Inflammatory macrophage treated with lipopolysaccharide for 4 hours (primary cell): ENCODE measurements around the gene ELFN2.
"Not testable (repeated sequence)": the region's sequence is repeated elsewhere in the genome, so short reads cannot be mapped to it uniquely, and the experiment has no call there.

Source experiments
- DNase-seq: peaks from one replicate; pipeline ENCODE4 v3.0.0-alpha.2; 2020

The ELFN2 gene

DNA sequence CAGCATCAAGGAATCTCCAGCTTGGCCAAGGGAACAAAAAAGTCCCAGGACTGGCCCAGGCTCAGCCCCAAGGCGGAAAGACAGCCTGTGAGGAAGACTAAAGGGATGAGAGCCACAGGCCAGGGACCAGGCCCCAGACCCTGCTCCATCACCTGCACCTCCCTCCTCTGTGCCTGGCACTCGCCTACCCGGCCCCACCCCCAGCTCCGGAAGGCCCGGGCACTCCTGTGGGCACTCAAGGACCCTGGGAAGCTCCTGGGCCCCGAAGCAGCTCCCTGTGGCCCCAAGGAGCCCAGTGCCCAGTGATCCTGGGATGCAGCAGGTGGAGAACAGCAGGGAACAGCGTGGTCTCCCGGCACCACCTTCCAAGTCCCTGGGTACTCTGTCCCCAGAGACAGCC, 18.2 kb downstream of the ELFN2 start:
- no peak for DNase-seq

DNA sequence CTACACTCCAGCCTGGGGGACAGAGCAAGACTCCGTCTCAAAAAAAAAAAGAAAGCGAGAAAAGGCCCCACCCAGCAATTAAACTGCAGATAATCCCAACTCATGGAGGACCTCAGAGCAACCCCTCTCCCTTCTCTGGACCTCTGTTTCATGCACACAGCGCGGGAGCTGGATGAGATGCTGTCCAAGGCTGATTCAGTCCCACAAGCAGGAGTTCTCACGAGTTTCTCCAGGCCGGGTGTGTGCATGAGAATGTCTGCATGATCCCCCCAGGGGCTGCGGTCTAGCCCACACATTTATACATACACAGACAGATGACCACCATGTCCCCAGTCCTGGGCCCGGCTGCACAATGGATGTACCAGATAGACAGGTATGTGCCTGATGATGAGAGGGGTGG, 19.4 kb downstream of the ELFN2 start:
- DNase-seq, result no peak

DNA sequence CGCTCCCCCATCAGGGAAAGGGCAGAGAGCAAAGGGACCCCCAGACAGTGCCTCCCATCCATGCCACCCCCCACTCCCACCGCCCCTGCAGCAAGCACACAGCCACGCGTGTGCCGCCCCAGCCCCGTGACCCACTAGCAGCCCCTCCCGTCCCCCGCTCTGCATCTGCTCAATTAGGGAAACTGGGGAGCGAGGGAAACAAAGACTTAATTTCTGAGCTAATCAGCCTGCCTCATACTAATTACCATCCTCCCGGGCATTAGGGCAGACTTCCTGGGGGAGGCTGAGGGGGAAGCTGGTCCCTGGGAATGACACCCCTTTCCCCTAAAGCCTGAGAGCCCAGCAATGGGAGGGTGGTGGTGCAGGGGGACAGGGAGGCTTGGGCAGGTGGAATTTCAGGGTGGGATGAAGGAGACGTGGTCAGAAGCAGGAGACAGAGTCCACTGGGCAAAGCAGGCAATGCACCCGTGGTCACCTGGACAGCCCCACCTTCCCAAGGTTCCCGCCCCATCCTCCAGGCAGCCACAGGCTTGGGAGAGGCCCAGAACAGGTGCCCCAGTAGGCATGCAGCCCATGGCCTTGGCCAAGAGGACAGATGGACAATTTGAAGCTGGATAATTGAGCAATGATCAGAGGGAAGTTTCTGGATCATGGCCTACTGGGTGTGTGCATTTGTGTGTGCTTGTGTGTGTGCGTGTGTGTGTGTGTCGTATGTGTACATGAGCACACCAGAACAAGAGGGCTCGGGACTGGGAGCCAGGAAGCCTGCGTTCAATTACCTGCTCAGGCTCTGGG, 20.6 kb downstream of the ELFN2 start:
- no peak for DNase-seq

DNA sequence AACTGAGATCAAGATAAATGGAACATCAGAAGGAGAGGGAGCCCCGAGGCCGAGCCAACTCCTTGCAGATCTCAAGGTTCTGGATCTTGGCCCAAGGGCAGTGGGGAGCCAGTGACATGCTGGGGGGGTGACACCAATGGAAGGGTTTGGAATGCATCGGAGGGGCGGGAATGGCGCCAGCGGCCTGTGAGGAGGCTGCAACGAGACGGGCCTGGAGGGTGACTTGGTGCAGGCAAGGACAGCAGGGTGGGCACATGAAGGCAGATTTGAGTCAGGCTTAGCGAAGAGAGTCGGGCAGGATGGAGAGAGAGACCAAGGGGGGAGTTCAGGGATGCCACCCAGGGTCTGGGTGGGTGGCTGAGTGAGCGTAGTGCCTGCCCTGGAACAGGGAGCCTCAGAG, 23.2 kb downstream of the ELFN2 start:
- DNase-seq, result no peak

DNA sequence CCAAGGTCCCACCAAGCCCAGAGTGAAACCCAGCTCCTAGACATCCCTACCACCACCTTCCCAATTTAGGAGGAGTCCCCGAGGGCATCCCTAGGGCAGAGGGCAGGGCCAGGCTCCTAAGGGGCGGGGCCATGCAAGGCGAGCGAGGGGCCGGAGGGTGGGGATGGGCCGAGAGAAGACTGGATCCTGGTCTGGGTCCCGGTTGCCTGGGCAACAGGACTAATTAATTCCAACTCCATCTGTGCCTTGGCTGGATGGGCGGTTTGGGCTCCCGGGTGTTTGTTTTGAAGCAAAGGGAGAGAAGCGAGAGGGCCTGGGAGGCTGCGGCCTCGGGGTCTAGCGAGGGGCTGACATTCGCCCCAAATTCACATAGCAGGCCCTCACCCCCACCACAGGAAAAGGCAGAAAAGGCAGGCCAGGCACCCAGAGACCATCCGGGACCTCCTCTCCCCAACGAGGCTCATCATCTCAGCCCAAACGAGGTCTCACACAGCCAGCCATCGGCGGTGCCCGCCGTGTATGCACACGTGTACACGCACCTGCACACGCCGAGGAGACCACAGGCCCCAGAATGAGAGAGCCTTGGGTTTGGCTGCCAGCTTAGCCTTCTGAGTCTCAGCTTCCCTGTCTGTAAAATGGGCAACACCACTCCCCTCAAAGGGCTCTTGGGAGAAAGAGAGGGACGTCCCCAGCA, 23.9 kb downstream of the ELFN2 start:
- no peak for DNase-seq

DNA sequence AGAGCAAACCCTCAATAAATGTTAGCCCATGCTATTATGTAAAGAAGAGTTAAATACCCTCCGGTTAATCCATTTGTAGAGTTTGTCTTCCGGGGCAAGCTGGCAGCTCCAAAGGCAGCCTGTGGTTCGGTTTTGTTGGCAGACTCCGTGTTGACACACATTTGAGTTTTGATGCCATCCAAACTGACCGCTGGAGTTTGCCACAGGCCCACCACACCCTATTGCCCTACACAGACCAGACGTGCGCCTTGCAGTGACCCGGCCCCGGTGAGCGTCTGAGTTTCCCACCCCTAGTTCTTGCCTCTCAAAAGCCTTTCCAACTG, 25.1 kb downstream of the ELFN2 start:
- no peak for DNase-seq

DNA sequence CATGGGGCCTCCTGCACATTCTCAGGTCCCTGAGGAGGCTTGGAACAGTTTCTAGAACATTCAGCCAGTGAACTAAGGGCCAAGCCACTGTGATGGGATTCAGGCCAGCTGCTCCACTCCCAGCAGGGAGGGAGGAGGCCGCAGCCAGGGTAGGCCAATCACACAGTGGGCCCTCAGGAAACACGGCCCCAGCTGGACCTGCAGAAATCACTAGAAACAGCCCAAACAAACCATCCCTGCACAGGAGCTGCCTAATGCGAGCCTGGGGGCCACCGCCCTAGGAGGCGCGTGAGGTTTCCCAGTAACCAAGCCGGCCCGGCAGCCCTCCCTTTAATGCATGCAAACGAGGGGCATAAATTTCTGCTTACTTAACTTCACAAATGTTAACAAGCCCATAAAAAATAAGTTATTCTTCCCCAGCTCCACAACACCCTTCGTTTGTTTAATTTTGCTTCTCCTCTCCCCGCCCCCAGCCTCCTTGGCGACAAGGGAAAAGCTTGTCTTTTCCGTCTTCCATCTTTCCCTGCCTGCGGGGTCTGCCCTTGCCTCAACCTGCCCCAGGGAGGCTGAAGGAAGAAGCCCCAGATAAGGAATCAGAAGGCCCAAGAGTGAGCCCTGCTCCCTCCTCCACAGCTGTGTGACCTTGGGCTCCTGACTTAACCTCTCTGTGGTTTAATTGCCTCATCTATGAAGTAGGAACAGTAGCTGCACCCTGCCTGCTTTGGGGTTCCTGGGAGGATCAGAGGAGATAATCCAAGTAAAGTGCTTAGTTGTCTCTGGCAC, 25.7 kb downstream of the ELFN2 start:
- no peak for DNase-seq

DNA sequence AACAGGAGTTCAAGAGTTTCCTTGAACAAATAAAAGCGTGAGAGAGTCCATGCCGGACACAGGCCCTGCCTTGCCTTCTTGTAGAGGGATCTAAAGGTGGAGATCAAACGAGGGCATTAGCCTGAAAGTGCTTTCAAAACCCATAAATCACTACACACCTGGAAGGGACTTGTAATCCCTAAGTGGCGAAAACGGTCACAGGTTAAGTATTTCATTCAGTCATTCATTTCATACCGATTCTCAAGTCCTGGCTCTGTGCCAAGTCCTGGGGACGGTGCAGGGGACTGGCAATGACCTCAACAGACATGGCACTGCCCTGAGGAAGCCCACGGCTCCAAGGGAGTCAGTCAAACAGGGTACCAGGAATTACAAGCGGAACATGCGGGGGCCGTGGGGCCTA, 26.6 kb downstream of the ELFN2 start:
- no peak for DNase-seq

DNA sequence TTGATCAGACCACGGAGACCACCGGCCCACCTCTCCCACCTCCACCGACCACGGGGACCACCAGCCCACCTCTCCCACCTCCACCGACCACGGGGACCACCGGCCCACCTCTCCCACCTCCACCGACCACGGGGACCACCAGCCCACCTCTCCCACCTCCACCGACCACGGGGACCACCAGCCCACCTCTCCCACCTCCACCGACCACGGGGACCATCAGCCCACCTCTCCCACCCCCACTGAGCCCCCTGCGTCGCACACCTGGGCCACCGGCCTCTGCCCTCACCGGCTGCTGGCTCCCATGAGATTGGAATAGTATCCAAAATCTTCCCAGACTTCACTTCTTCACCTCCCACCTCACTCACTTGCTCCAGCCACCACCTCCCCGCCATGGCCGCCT, 27.8 kb downstream of the ELFN2 start:
- DNase-seq, result not testable (repeated sequence)

DNA sequence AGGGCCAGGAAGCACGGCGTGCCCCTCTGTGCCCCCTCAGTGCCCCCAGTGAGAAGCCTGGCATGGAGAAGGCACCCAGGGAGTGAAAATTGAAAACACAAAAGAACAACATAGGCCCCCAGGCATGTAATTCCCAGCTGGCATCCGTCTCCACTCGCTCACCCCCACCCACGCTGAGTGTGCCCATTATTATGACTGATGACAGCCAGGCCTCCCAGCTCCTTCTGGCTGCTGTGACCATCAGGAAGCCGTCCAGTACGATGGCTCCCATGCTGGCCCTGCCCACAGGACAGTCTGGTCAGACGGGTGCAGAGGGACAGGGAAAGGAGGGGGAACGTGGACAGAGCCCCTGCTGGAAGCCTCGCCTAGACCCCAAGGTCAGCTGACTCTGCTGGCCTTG, 30.1 kb downstream of the ELFN2 start:
- DNase-seq, result no peak

DNA sequence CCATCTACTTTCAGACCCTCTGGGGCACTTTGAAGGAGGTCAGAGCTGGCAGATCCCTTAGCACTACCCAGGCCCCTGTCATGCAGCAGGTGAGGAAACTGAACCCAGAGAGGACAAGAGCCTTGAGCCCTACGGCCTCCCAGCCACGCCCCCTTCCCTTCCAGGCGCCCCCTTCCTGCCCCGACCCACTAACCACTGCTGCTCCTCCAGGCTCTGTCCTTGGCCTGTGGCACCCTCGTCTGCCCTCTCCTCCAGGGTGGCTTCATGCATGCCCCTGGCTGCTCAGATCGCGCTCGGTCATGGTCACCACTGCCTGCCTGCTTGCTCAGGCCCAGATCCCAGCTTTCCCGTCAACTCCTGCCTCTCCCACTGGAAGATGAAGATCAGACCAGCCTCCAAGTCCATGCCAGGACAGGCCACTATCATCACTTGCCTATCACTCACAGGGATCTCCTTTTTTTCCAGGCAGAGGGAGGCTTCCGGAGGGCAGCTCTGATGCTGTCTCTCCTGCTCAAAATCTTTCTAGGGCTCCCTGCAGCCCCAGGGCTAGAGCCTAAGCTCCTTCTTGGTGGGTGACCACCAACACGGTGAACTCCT, 30.7 kb downstream of the ELFN2 start:
- DNase-seq, result no peak

DNA sequence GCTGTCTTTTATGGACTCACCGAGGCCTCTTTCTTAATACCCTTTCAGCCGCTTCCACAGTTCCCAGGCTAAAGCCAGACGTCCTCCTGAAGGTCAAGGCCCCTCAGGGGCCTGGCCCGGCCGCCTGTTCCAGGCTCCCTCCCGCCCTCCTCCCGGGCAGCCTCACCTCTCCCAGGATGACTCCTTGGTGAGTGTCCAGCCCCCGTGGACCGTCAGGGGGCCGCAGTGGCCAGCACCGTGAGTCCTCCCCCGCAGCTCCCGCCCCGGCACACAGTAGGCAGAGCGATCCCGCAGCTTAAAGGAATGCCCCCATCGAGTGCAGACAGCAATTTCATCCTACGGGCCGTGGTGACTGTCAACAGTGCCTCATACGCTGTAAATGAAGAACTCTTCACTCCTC, 32.9 kb downstream of the ELFN2 start:
- no peak for DNase-seq

DNA sequence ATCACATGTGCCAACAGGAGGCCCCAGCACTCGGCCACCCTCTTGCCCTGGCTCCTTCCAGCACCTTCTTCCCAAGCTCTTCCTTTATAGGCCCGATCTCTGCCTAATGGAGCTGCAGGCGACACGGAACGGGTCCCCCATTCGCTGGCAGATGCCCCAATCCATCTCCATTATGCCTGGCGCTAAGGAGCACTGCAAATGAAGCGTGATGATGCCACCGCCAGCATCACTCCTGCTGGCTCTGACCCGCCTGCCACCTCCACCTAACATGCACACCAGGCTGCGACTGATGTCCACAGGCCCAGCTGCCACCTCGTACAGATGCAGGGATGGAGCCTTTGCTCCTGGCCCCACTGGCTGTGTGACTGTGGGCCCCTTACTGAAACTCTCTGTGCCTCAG, 33.5 kb downstream of the ELFN2 start:
- no peak for DNase-seq

DNA sequence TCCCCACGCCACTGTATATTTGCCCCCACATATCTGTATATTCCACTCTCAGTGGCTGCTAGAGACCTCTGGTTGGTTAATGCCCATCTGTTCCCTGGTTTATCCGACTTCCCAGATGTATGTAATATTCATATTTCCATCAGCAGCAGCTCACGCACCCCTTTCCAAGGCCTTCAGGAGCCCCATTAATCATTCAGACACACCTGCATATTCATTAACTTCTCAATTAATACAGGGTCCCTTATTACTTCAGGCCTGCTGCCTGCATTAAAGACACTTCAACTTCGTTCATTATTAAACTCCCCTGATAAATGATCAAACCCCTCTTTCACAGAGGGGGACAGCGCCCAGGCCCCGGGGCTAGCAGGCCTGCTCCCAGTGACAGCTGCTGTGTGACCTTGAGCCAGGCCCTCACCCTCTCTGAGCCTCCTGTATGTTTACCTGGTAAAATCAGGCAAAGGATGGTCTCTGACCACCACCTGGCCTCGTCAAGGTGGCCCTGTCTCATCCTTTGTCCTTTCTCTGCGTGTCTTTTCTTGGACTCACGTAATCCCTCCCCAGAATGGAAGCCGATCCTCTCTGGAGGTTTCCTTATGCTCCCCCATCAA, 34.5 kb downstream of the ELFN2 start:
- no peak for DNase-seq

DNA sequence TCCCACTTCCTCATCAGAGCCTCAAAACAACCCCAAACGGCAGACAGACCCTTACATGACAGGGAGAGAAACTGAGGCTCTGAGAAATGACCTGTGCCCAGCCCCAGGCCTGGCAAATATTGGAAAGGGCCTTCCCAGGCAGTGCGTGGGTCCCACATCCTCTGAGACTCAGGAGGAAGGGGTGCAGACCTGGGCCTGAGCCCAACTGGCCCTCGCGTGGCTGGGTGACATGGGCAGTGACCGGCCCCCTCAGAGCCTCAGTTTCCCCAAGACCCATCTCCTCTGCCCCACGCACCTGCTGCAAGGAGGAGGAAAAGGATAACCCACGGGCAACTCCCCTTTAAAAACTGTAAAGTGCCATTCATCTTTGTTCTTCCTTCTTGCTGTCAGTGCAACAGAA, 35.6 kb downstream of the ELFN2 start:
- DNase-seq, result no peak

DNA sequence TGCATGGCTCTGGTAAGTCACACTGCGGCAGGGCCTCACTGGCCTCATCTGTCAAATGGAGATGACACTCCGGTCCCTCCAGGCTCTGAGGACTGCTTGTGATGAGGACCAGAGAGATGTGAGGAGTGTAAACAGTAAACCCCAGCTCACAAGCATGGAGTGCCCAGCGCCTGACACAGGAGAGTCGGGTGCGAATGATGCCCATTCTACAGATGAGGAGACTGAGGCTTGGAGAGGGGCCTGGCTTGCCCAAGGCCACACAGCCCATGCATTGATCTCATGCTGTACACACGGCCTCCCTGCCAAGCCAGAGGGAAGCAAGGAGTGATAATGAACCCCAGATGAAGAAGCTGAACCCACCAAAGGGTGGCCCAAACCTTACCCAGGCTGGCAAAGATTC, 37.2 kb downstream of the ELFN2 start:
- DNase-seq, result no peak

DNA sequence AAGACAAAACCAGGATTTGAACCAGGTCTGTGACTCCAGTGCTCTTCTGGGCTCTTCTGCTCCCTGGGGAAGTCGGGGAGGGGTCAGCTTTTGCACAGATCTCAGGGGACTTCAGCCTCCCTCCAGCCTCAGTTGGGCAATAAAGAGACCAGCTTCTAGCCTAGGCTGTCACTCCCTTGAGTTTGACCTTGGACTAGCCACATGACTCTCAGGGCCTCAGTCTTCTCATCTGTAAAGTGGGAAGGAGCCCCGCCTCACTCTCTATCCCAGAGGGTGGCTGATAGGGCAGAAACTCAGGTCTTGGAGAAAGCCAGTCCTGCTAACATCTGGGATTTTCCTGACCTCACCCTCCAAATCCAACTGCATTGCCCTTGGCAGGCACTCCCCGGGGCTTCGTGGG, 38.7 kb downstream of the ELFN2 start:
- DNase-seq, result no peak

DNA sequence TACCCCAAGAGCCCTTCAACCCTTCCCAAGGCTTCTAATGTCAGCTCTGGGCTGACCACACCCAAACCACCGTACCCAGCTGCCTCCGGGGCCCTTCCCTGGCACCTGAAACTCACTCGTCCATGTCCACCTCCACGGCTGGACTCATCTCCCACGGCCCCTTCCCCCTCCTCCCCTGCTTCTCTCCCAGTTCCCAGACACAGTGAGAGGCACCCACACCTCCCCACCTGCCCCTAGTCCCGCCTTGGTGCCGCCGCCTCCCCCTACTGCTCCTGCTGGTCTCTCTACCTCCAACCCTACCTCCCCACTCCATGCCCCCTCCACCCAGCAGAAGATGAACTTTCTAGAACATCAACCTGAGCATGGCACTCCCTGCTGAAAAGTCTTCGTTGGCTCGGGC, 39.5 kb downstream of the ELFN2 start:
- DNase-seq, result no peak

DNA sequence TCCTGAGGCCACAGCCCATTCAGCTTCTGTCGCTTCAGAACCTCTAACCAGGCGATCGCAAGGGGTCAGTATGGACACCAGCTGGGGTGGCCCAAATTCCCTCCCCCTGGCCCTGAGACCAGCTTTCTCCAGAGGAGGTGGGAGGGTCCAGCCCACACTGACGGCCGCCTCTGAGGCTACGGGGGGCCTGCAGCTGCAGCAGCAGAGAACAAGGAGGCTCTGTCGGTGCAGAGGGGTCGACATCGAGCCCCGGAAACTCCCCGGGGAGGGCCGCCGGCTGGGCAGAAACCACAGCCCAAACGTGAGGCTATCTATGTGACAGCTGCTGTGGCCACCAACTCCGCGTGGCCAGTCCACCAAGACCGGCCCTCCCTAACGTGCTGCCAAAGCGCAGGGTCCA, 40.8 kb downstream of the ELFN2 start:
- DNase-seq, result no peak

DNA sequence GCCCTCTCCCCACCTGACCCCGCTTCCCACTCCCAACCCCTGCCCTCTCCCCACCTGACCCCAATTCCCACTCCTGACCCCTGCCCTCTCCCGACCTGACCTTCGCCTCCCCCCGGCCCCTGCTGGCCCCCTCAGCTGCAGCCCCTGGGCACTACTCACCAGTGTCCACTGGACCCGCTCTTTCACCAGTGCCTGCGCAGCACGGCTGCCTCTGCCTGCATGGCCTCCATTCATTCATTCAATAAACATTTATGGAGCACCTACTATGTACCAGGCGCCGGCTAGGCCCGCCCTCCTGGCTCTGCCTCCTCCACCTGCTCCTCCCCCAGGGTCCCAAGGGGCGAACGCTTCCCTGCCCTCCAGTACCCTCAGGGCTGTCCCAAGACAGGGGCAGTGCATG, 42.6 kb downstream of the ELFN2 start:
- no peak for DNase-seq

DNA sequence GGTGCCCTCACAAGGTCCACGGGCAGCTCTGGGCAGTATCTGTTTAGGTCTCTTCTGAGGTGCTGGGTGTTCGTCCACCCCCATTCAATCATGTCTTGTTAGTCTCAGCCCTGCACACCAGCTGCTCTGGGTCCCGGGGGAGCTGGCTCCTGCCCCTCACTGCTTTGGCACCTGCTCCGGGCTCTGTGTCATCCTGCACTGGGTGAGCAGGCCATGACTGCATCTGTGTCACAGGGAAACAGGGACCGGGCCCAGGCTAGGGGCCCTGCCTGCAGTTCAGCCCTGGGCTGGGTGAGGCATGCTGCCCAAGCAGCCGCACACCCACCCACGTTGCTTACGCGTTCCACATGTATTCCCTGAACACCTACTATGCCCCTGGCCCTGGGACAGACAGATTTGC, 43.9 kb downstream of the ELFN2 start:
- DNase-seq, result no peak

DNA sequence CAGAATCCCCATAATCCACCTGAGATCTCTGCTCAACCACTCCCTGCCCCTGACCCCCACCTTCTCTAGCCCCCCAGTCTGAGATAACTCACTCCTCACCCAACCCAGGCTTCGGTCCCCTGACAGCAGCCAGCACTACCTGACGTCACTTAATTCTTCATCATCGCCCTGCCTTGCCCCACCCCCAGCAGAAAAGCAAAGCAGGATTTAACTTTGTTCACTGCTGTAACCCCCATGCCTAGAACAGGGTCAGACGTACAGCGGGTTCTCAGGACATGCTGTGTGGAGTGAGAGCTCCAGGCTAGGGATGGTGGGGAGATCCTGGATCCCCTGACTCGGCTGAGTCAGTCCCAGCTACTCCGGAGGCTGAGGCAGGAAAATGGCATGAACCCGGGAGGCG, 45.8 kb downstream of the ELFN2 start:
- no peak for DNase-seq

DNA sequence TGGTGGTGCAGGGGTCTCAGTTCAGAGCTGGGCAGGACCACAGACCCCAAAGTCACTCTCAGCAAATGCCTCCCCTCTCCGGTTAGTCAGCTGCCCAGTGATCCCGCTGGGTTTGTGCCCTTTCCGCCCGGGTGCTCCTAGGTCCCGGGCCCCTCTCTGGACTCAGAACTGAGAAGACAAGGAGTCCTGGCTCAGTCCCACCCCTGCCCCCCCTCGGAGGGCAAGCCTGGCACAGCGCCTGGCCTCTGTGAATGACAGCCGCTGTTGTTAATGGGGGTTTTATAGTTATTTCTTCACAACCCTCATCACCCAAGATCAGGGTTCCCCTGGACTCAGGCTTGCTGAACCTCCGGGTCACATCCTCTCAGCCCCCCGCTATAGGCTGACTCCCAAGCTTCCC, 47.6 kb downstream of the ELFN2 start:
- DNase-seq, result no peak
